SK-N-MC (cell line): ENCODE measurements around the gene SGPL1.

Experiments
- EZH2 ChIP-seq: fragments of 200-600 bp; sonication (generic); IDR thresholded peaks from one replicate; pipeline ENCODE4 v1.6.1; 2017; ENCODE audit warnings: antibody characterized with exemption
- POLR2AphosphoS5 ChIP-seq: IDR thresholded peaks from 2 replicates; pipeline ENCODE4 v1.6.1; 2012; ENCODE audit warnings: mild to moderate bottlenecking, low read depth, low read length, borderline replicate concordance

- TF ChIP-seq POLR2AphosphoS5 (no peak), EZH2 (no peak)
Observed at GRCh38 chr10:70779088-70779487, 36.7 kb upstream of the SGPL1 start.
